Kidney (tissue), 14 donors: ENCODE results near the gene SERBP1. TPM values are rescaled to one million over a fixed set of nuclear protein-coding genes. Genes with fewer than 3 reads are reported as not detected.

Experiments
- DNase-seq, 5 donors: peaks; one replicate each; pipeline ENCODE4 v3.0.0-alpha.2; 2013 to 2020
- FAIRE-seq: peaks from 2 replicates; lab custom pipeline; 2012; peaks lifted over from hg19 to GRCh38; lab: Jason Lieb, UNC
- H3K27ac ChIP-seq, 2 donors: one replicate each; pipeline ENCODE4 v1.7.0; 2013; ENCODE audit warnings: low read depth in 2 of 2, low read length in 2 of 2, inconsistent platforms in 1 of 2
- H3K27me3 ChIP-seq: one replicate; pipeline ENCODE4 v1.7.1; 2013; ENCODE audit warnings: low read length, inconsistent platforms; ENCODE audit not compliant: control insufficient read depth, insufficient read depth
- H3K36me3 ChIP-seq, 3 donors: one replicate each; pipeline versions ENCODE4 v1.7.0 to v1.7.1; 2013; ENCODE audit warnings: low read length in 3 of 3, control low read depth in 1 of 3, inconsistent platforms in 1 of 3; ENCODE audit not compliant: insufficient read depth in 3 of 3, control insufficient read depth in 2 of 3
- H3K4me1 ChIP-seq, 3 donors: one replicate each; pipeline versions ENCODE4 v1.7.0 to v1.7.1; 2013; ENCODE audit warnings: low read length in 3 of 3, inconsistent platforms in 1 of 3, low read depth in 1 of 3; ENCODE audit not compliant: control insufficient read depth in 2 of 3, insufficient read depth in 2 of 3
- H3K4me3 ChIP-seq, 3 donors: one replicate each; pipeline versions ENCODE4 v1.7.0 to v1.8.1; 2013; ENCODE audit warnings: low read length in 3 of 3, control low read depth in 1 of 3, inconsistent platforms in 1 of 3
- H3K9ac ChIP-seq, 3 donors: one replicate each; pipeline versions ENCODE4 v1.7.0 to v1.7.1; 2013; ENCODE audit warnings: low read length in 3 of 3, control low read depth in 1 of 3, inconsistent platforms in 1 of 3
- H3K9me3 ChIP-seq, 3 donors: one replicate each; pipeline versions ENCODE4 v1.7.0 to v1.7.1; 2013; ENCODE audit warnings: low read length in 3 of 3, control low read depth in 1 of 3, inconsistent platforms in 1 of 3; ENCODE audit not compliant: control insufficient read depth in 2 of 3, insufficient read depth in 1 of 3
- intact Hi-C: fragments of 100-400 bp; cut with DNase I; formaldehyde crosslinking; loops from one replicate; pipeline ENCODE4 v1.11.1; 2022
- polyA plus RNA-seq: library from polyadenylated mRNA; stranded (reverse); fragments of 350-450 nt; fragmentation: Illumina TruSeq; extraction: RNeasy Lipid Tissue Mini Kit (QIAGEN cat#74804); gene quantifications from one replicate; pipeline ENCODE4 v1.2.3, GENCODE V29; 2014; ENCODE audit warnings: low read depth, low replicate concordance; ENCODE audit not compliant: insufficient read depth
- total RNA-seq: library from RNA; stranded (reverse); fragmentation: NEBNext Ultra II Directional; extraction: Animal tissue kit (Norgen Biotek cat#: 25700); gene quantifications from one replicate; pipeline ENCODE4 v1.2.1, GENCODE V29; 2021
- TF ChIP-seq, protein P1 (sequence below): IDR thresholded peaks from 3 replicates; pipeline ENCODE4 v1.5.1; 2012; ENCODE audit warnings: mild to moderate bottlenecking, moderate library complexity, borderline replicate concordance; ENCODE audit not compliant: insufficient read depth; ENCODE audit errors: extremely low read depth
- donor health status: control.
- donor health status: control.
- donor health status: control.
- donor health status: control.
- donor health status: control.
- donor health status: DM: yes; HTN: yes; CAD: no.
- donor health status: Normal renal cell carcinoma (clear cell type).

The SERBP1 gene
- total and polyA plus RNA-seq, 2 donors from 2014 or later, result 103 to 151 TPM

DNA sequence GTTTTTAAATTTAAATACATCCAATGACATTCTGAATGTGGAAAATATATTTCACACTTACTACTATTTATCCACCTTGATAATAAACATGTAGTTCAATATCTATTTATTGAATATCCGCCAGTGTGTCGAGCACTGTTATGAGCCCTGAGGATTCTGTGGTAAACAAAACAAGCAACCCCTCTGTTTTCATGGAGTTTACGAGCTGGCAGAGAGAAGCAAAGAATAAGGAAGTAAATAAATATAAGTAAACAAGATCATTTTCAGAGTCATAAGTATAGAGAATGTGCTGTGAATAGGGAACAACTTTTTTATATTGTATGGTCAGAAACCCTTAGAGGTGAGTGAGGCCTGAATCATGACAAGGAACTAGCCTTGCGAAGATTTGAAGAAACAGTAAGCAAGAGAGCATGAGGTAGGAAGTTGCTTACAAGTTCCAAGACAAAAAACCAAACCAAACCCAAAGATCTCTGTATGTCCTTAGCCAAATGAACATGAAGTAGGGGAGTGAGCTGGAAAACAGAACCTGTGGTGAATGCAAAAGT lies 6.4 kb upstream of the SERBP1 start:
- H3K27me3 ChIP-seq, result no peaks in the 10 kb centered on the region
- FAIRE-seq (no peak), DNase-seq (no peak)
- no peak overlapping the region for H3K27ac ChIP-seq
- peaks cover 0 to 4% (median 0%) of the 10 kb centered on the region in 3 donors for H3K4me1 ChIP-seq
- H3K36me3 ChIP-seq, result no peaks in the 10 kb centered on the region
- no peak overlapping the region for H3K4me3 ChIP-seq
- intact Hi-C loops, result no loop called here
- H3K9ac ChIP-seq, result no peak overlapping the region
- no peaks in the 10 kb centered on the region for H3K9me3 ChIP-seq
- TF ChIP-seq, protein P1, sequence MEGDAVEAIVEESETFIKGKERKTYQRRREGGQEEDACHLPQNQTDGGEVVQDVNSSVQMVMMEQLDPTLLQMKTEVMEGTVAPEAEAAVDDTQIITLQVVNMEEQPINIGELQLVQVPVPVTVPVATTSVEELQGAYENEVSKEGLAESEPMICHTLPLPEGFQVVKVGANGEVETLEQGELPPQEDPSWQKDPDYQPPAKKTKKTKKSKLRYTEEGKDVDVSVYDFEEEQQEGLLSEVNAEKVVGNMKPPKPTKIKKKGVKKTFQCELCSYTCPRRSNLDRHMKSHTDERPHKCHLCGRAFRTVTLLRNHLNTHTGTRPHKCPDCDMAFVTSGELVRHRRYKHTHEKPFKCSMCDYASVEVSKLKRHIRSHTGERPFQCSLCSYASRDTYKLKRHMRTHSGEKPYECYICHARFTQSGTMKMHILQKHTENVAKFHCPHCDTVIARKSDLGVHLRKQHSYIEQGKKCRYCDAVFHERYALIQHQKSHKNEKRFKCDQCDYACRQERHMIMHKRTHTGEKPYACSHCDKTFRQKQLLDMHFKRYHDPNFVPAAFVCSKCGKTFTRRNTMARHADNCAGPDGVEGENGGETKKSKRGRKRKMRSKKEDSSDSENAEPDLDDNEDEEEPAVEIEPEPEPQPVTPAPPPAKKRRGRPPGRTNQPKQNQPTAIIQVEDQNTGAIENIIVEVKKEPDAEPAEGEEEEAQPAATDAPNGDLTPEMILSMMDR, result no peak

DNA sequence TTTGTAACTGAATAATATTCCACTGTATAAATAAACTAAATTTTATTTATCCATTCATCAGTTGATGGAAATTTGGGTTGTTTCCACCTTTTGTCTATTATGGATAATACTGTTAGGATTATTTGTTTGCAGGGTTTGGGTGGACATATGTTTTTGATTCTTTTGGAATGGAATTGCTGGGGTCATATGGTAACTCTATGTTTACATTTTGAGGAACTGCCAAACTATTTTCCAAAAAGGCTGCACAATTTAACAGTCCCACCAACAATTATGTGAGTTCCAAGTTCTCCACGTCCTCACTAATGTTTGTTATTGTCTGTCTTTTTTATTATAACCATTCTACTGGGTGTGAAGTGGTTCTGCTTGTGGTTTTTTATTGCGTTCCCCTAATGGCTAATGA lies 4.3 kb upstream of the SERBP1 start:
- FAIRE-seq, result no peak
- Histone ChIP-seq H3K4me3 (no peak overlapping the region), H3K9ac (no peak overlapping the region), H3K9me3 (no peaks in the 10 kb centered on the region), H3K4me1 (no peaks in the 10 kb centered on the region), H3K36me3 (no peaks in the 10 kb centered on the region), H3K27ac (no peak overlapping the region), H3K27me3 (no peaks in the 10 kb centered on the region)
- TF ChIP-seq, protein P1, result no peak
- DNase-seq, result no peak
- intact Hi-C loops, result no loop called here

DNA sequence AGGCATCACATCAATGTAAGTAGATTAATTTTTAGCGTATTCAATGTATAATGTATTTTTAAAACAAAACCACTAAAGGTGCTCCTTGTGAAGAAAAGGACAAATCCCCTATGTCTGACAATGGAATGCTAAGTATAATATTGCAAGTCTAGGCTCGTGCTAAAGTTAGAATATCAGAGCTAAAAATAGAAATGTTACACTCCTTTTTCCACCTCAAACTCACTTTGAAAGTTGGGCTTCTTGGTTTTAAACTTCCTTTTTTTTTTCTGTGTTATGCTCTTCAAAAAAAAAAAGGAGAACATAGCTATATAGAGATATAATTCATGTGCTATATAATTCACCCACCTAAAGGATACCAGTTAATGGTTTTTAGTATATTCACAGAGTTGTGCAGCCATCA lies 3.6 kb upstream of the SERBP1 start:
- H3K9me3 ChIP-seq, result no peaks in the 10 kb centered on the region
- TF ChIP-seq, protein P1, result no peak
- H3K4me3 ChIP-seq, result no peak overlapping the region
- DNase-seq, result no peak
- no peak for FAIRE-seq
- no peak overlapping the region for H3K27ac ChIP-seq
- no peaks in the 10 kb centered on the region for H3K27me3 ChIP-seq
- intact Hi-C loops, result no loop called here
- no peaks in the 10 kb centered on the region for H3K4me1 ChIP-seq
- H3K9ac ChIP-seq, result no peak overlapping the region
- no peaks in the 10 kb centered on the region for H3K36me3 ChIP-seq

DNA sequence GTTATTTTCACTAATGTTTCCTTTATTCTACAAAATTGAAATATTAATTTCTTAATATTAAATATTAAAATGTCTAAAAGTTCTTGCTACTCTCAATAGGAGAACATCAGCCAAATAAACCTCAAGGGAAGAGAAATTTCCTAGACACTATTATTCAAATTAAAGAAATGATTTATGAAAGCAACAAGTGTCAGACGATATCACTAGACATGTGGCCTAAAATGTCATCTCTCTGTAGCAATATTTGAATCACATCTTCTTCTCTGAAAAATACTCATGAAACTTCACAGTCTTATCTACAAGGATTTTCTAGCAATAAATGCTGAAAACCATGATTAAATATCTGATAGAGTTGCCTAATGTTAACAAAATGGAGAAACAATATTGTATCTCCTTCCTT lies 2.5 kb upstream of the SERBP1 start:
- Histone ChIP-seq H3K27ac (no peak overlapping the region), H3K4me1 (no peaks in the 10 kb centered on the region), H3K9me3 (no peaks in the 10 kb centered on the region), H3K36me3 (no peaks in the 10 kb centered on the region), H3K9ac (no peak overlapping the region), H3K4me3 (no peak overlapping the region), H3K27me3 (no peaks in the 10 kb centered on the region)
- intact Hi-C loops, result no loop called here
- FAIRE-seq (no peak), DNase-seq (no peak)
- TF ChIP-seq, protein P1, result no peak
